Osteocyte (in vitro differentiated cells): ENCODE results near the gene TM4SF18. TPM values are rescaled to one million over a fixed set of nuclear protein-coding genes. Genes with fewer than 3 reads are reported as not detected.

Experiments used
- DNase-seq: peaks from one replicate; pipeline ENCODE4 v3.0.0; 2021; ENCODE audit warnings: mixed read lengths; ENCODE audit not compliant: unreplicated experiment; ENCODE audit errors: extremely low spot score
- H3K27ac Mint-ChIP-seq: one replicate; pipeline ENCODE4 v1.8.0; 2021; ENCODE audit warnings: mild to moderate bottlenecking, mixed read lengths; ENCODE audit not compliant: unreplicated experiment
- H3K27me3 Mint-ChIP-seq: one replicate; pipeline ENCODE4 v1.8.0; 2021; ENCODE audit warnings: mixed read lengths; ENCODE audit not compliant: unreplicated experiment
- H3K36me3 Mint-ChIP-seq: one replicate; pipeline ENCODE4 v1.8.0; 2021; ENCODE audit warnings: mixed read lengths; ENCODE audit not compliant: unreplicated experiment
- H3K4me1 Mint-ChIP-seq: one replicate; pipeline ENCODE4 v1.8.0; 2021; ENCODE audit warnings: mixed read lengths; ENCODE audit not compliant: unreplicated experiment
- H3K4me3 Mint-ChIP-seq: one replicate; pipeline ENCODE4 v1.8.0; 2021; ENCODE audit warnings: mild to moderate bottlenecking, moderate library complexity, mixed read lengths; ENCODE audit not compliant: unreplicated experiment
- H3K9me3 Mint-ChIP-seq: one replicate; pipeline ENCODE4 v1.8.0; 2021; ENCODE audit warnings: mixed read lengths; ENCODE audit not compliant: unreplicated experiment
- CTCF ChIP-seq: fragments of 200-600 bp; sonication (generic); IDR thresholded peaks from 2 replicates; pipeline ENCODE4 v1.5.0; 2021; ENCODE audit warnings: antibody characterized with exemption, mild to moderate bottlenecking, moderate library complexity
- total RNA-seq: library from RNA; stranded (reverse); gene quantifications from 2 replicates; pipeline ENCODE4 v1.2.1, GENCODE V29; 2021

Gene TM4SF18
- total RNA-seq, 1 donor from 2014 or later, result 2.2 TPM

- Mint-ChIP-seq H3K4me3 (no peak overlapping the region), H3K4me1 (peaks cover 43% of the 10 kb centered on the region), H3K36me3 (peaks cover 15% of the 10 kb centered on the region), H3K27ac (peak overlapping the region; percentile 44), H3K27me3 (no peaks in the 10 kb centered on the region), H3K9me3 (no peaks in the 10 kb centered on the region)
- TF ChIP-seq CTCF, result no peak
- DNase-seq, result no peak
These were observed 33.8 kb upstream of the TM4SF18 start for GRCh38 chr3:149366941-149367840.

- H3K4me3 Mint-ChIP-seq, result no peak overlapping the region
- H3K27me3 Mint-ChIP-seq, result no peaks in the 10 kb centered on the region
- peaks cover 42% of the 10 kb centered on the region for H3K4me1 Mint-ChIP-seq
- DNase-seq, result no peak
- no peak for TF ChIP-seq CTCF
- peaks cover 12% of the 10 kb centered on the region for H3K36me3 Mint-ChIP-seq
- no peaks in the 10 kb centered on the region for H3K9me3 Mint-ChIP-seq
- no peak overlapping the region for H3K27ac Mint-ChIP-seq
These were observed 32.6 kb upstream of the TM4SF18 start for GRCh38 chr3:149366031-149366430.

GRCh38 chr3:149364624-149365023 lies 31.2 kb upstream of the TM4SF18 start:
- peaks cover 8% of the 10 kb centered on the region for H3K36me3 Mint-ChIP-seq
- H3K9me3 Mint-ChIP-seq, result no peaks in the 10 kb centered on the region
- H3K27ac Mint-ChIP-seq, result no peak overlapping the region
- H3K27me3 Mint-ChIP-seq, result no peaks in the 10 kb centered on the region
- no peak for TF ChIP-seq CTCF
- no peak overlapping the region for H3K4me3 Mint-ChIP-seq
- DNase-seq, result no peak
- peaks cover 31% of the 10 kb centered on the region for H3K4me1 Mint-ChIP-seq

GRCh38 chr3:149363053-149363452 lies 29.6 kb upstream of the TM4SF18 start:
- no peaks in the 10 kb centered on the region for H3K27me3 Mint-ChIP-seq
- peak overlapping the region; percentile 25 for H3K27ac Mint-ChIP-seq
- no peak overlapping the region for H3K4me3 Mint-ChIP-seq
- H3K4me1 Mint-ChIP-seq, result peaks cover 23% of the 10 kb centered on the region
- H3K9me3 Mint-ChIP-seq, result no peaks in the 10 kb centered on the region
- no peak for TF ChIP-seq CTCF
- H3K36me3 Mint-ChIP-seq, result no peaks in the 10 kb centered on the region
- DNase-seq, result no peak

GRCh38 chr3:149362366-149362765 lies 28.9 kb upstream of the TM4SF18 start:
- DNase-seq, result no peak
- Mint-ChIP-seq H3K27me3 (no peaks in the 10 kb centered on the region), H3K4me1 (peaks cover 21% of the 10 kb centered on the region), H3K4me3 (no peak overlapping the region), H3K36me3 (no peaks in the 10 kb centered on the region), H3K9me3 (no peaks in the 10 kb centered on the region), H3K27ac (peak overlapping the region; percentile 32)
- TF ChIP-seq CTCF, result no peak
